ENCODE results near the gene PLCB1.

GRCh38 chr20:8306937-8307336, 174.9 kb downstream of the PLCB1 start:
- TF ChIP-seq CTCF (conservative IDR thresholded peaks at IDR 0.05 in 1 of 2, IDR thresholded peaks at IDR 0.05 in 1 of 2; ENCODE audit: low read depth in 1 of 2, low read length in 2 of 2) (no peak), EZH2 (IDR thresholded peaks at IDR 0.05; ENCODE audit: low read length, missing control alignments) (no peak)
